ENCODE measurements around the gene SLC6A3. TPM values are rescaled to one million over a fixed set of nuclear protein-coding genes. Genes with fewer than 3 reads are reported as not detected.
A peak's percentile ranks its signal among the peaks of the same experiment; 100 is the strongest.

The SLC6A3 gene
- total RNA-seq, 2 donors from 2014 or later: not detected

DNA sequence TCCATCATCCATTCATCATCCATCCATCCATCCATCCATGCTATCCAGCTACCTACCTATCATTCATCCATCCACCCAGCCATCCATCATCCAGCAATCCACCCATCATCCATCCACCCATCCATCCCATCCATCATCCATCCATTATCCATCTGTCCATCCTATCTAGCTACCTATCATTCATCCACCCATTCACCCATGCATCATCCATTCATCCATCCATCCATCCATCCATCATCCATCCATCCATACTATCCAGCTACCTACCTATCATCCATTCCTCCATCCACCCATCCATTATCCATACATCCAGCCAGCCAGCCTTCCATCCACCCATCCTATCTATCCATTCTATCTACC lies 26.3 kb downstream of the SLC6A3 start:
- no peak overlapping the region for H3K27ac Mint-ChIP-seq
- peaks cover 4% of the 10 kb centered on the region for H3K9me3 Mint-ChIP-seq
- no peak overlapping the region for H3K4me3 Mint-ChIP-seq
- H3K4me1 Mint-ChIP-seq: no peaks in the 10 kb centered on the region
- no peaks in the 10 kb centered on the region for H3K27me3 Mint-ChIP-seq
- ATAC-seq (replicated peaks): no peak
- no peaks in the 10 kb centered on the region for H3K36me3 Mint-ChIP-seq (ENCODE audit: low read depth)

- no peak overlapping the region for H3K4me3 Mint-ChIP-seq
These were observed 26.9 kb downstream of the SLC6A3 start for GRCh38 chr5:1418238-1418920.

GRCh38 chr5:1417586-1418225 lies 27.5 kb downstream of the SLC6A3 start:
- Mint-ChIP-seq H3K4me1 (no peaks in the 10 kb centered on the region), H3K27ac (no peak overlapping the region), H3K27me3 (no peaks in the 10 kb centered on the region), H3K9me3 (peaks cover 4% of the 10 kb centered on the region), H3K36me3 (ENCODE audit: low read depth) (no peaks in the 10 kb centered on the region), H3K4me3 (no peak overlapping the region)
- no peak for ATAC-seq (replicated peaks)

More at GRCh38 chr5:1418238-1418920, 26.9 kb downstream of the SLC6A3 start:
- Mint-ChIP-seq H3K27me3 (no peaks in the 10 kb centered on the region), H3K4me1 (no peaks in the 10 kb centered on the region), H3K36me3 (ENCODE audit: low read depth) (no peaks in the 10 kb centered on the region), H3K27ac (no peak overlapping the region), H3K9me3 (peaks cover 4% of the 10 kb centered on the region)
- ATAC-seq (replicated peaks): no peak

GRCh38 chr5:1416856-1417469 lies 28.3 kb downstream of the SLC6A3 start:
- Mint-ChIP-seq H3K27me3 (peaks cover 2% of the 10 kb centered on the region), H3K4me1 (no peaks in the 10 kb centered on the region), H3K4me3 (no peak overlapping the region), H3K27ac (no peak overlapping the region), H3K36me3 (ENCODE audit: low read depth) (no peaks in the 10 kb centered on the region), H3K9me3 (peaks cover 4% of the 10 kb centered on the region)
- ATAC-seq (replicated peaks): no peak

DNA sequence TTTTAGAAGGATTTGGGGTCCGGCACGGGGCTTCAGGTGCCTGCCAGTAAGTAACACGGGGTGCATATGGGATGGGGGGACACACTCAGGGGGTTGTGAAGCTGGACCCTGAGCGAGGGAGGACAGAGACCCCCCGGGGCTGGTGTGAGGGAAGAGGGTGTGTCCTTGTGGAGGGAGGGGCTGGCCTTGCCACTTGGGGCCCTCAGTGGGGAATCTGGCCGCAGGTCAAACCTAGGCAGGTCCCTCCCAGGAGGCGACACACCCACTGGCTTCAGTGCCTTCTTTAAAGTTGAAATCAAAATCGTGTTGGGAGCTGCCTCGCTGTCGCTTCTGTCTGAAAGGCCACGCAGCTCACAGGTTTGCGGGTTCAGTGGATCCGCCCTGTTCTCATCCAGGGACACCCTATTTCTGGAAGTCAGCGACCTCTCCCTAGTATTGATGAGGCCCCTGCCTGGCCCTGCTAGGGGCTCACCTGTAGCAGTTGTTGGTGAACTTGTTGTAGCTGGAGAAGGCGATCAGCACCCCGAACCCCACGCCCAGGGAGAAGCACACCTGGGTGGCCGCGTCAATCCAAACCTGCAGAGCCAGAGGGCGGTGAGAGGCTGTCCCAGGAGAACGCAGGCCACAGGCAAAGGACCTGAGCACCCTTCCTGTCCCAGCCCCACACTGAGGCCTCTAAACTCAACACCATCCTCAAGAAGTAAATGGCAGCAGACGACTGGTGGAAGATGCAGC lies 29.4 kb downstream of the SLC6A3 start:
- ATAC-seq (replicated peaks): no peak
- H3K9me3 Mint-ChIP-seq: peaks cover 4% of the 10 kb centered on the region
- H3K4me3 Mint-ChIP-seq: no peak overlapping the region
- peaks cover 8% of the 10 kb centered on the region for H3K27me3 Mint-ChIP-seq
- no peaks in the 10 kb centered on the region for H3K36me3 Mint-ChIP-seq (ENCODE audit: low read depth)
- H3K4me1 Mint-ChIP-seq: no peaks in the 10 kb centered on the region
- H3K27ac Mint-ChIP-seq: no peak overlapping the region

- ATAC-seq (replicated peaks): no peak
- Mint-ChIP-seq H3K27me3 (peaks cover 12% of the 10 kb centered on the region), H3K4me3 (no peak overlapping the region), H3K9me3 (peaks cover 4% of the 10 kb centered on the region), H3K36me3 (ENCODE audit: low read depth) (no peaks in the 10 kb centered on the region), H3K4me1 (no peaks in the 10 kb centered on the region), H3K27ac (no peak overlapping the region)
These were observed 30.2 kb downstream of the SLC6A3 start for GRCh38 chr5:1415059-1415425.

DNA sequence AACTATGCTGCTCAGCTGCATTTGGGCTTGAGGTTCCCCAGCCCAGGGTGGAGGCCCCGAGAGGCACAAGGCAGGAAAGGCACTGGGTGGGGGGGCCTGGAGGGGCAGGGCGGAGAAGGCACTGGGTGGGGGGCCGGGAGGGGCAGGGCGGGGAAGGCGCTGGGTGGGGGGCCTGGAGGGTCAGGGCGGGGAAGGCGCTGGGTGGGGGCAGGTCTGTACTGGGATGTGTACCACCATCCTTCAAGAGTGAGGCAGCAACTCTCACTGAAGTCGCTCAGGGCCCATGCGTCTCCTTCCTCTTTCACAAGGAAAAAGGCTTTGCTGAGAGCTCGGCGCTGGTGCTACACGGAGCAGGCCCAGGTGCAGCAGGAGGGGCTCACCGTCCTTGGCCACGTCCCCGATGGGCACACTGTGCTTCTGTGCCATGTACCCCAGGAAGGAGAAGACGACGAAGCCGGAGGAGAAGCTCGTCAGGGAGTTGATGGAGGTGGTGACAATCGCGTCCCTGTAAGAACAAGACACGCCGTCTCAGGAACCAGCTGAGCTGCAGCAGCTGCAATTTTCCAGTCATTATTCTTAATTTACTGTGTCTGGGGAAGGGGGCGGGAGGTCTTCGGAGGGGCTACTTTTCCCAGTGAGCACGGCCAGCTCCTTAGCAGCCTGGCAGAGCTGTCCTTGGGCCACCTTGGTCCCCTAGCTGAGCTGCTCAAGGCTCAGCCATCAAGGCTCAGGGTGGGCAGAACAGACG lies 30.8 kb downstream of the SLC6A3 start:
- Mint-ChIP-seq H3K27ac (no peak overlapping the region), H3K36me3 (ENCODE audit: low read depth) (no peaks in the 10 kb centered on the region), H3K4me1 (no peaks in the 10 kb centered on the region), H3K9me3 (peaks cover 4% of the 10 kb centered on the region), H3K27me3 (peaks cover 12% of the 10 kb centered on the region), H3K4me3 (no peak overlapping the region)
- ATAC-seq (replicated peaks): peak; percentile 6

GRCh38 chr5:1413611-1414241 lies 31.5 kb downstream of the SLC6A3 start:
- Mint-ChIP-seq H3K4me1 (no peaks in the 10 kb centered on the region), H3K4me3 (no peak overlapping the region), H3K27me3 (peaks cover 12% of the 10 kb centered on the region), H3K36me3 (ENCODE audit: low read depth) (no peaks in the 10 kb centered on the region), H3K9me3 (peaks cover 4% of the 10 kb centered on the region), H3K27ac (no peak overlapping the region)
- ATAC-seq (replicated peaks): no peak

DNA sequence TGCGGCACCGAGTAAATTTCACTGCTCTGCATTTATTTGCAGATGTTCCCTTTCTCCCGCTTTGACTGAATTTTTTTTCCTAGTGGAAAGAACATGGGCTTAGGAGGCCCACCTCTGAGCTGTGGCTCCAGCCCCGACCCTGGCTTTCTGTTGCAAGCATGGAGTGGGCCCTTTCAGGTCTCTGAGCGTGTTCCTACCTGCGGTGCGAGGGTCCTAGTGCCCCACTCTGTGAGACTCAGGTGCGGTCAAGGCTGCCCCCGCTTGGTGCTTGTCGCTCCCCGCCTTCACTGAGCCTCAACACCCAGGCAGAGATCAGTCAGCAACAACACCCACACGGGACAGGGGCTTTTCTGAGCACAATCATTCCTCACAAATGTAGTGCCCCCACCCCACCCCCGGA lies 32.0 kb downstream of the SLC6A3 start:
- Mint-ChIP-seq H3K27ac (no peak overlapping the region), H3K9me3 (peaks cover 2% of the 10 kb centered on the region), H3K27me3 (peaks cover 12% of the 10 kb centered on the region), H3K4me1 (no peaks in the 10 kb centered on the region), H3K4me3 (no peak overlapping the region), H3K36me3 (ENCODE audit: low read depth) (no peaks in the 10 kb centered on the region)
- ATAC-seq (replicated peaks): no peak

DNA sequence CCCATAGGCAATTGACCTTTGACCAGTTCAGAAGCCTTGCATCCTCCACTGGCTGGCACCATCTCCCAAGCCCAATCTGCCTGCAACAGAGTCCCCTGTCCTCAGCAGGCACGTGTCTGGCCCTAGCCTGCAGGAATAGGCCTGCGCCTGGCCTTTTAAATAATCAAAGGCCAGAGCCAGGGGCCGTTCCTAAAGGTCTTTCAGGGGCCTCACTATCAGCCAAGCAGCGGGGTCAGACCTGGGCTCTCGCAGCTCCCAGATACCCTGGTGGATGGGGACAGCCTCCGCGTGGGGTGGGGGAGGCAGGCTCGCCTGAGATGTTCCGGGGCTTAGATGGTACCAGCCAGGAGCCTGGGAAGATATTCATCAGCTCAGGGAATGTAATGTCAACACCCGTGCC lies 32.6 kb downstream of the SLC6A3 start:
- H3K27me3 Mint-ChIP-seq: peaks cover 12% of the 10 kb centered on the region
- H3K4me1 Mint-ChIP-seq: no peaks in the 10 kb centered on the region
- H3K9me3 Mint-ChIP-seq: no peaks in the 10 kb centered on the region
- no peak for ATAC-seq (replicated peaks)
- H3K27ac Mint-ChIP-seq: no peak overlapping the region
- no peaks in the 10 kb centered on the region for H3K36me3 Mint-ChIP-seq (ENCODE audit: low read depth)
- H3K4me3 Mint-ChIP-seq: no peak overlapping the region

DNA sequence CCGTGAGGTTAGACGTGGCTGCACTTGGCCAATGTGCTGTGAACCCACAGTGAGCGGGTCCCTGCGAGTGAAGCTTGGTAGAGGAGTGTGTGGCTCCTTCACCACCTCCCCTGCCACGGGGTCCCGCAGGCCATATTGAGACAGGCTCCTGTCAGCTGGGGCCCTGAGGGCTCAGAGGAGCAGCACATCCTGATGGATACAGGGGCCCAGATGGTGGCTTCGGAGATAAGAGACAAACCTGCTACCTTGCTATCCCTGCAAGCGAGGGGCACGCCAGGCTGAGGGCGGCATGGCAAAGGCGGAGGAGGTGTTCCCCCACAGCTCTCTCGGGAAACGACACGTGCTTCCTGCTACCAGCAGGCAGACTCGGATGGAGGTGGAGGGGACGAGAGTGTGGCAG lies 33.1 kb downstream of the SLC6A3 start:
- Mint-ChIP-seq H3K27ac (no peak overlapping the region), H3K27me3 (peaks cover 15% of the 10 kb centered on the region)
- no peak for ATAC-seq (replicated peaks)

GRCh38 chr5:1411099-1411498 lies 34.1 kb downstream of the SLC6A3 start:
- peaks cover 19% of the 10 kb centered on the region for H3K27me3 Mint-ChIP-seq

More for the DNA sequence above, 33.1 kb downstream of the SLC6A3 start:
- Mint-ChIP-seq H3K36me3 (ENCODE audit: low read depth) (no peaks in the 10 kb centered on the region), H3K9me3 (no peaks in the 10 kb centered on the region), H3K4me1 (no peaks in the 10 kb centered on the region), H3K4me3 (no peak overlapping the region)

GRCh38 chr5:1410156-1411014 lies 34.9 kb downstream of the SLC6A3 start:
- Mint-ChIP-seq H3K9me3 (no peaks in the 10 kb centered on the region), H3K27me3 (peaks cover 19% of the 10 kb centered on the region), H3K4me1 (no peaks in the 10 kb centered on the region), H3K27ac (no peak overlapping the region), H3K4me3 (no peak overlapping the region), H3K36me3 (ENCODE audit: low read depth) (no peaks in the 10 kb centered on the region)
- ATAC-seq (replicated peaks): no peak

More at GRCh38 chr5:1411099-1411498, 34.1 kb downstream of the SLC6A3 start:
- H3K36me3 Mint-ChIP-seq (ENCODE audit: low read depth): no peaks in the 10 kb centered on the region
- no peak overlapping the region for H3K4me3 Mint-ChIP-seq
- no peaks in the 10 kb centered on the region for H3K4me1 Mint-ChIP-seq
- H3K27ac Mint-ChIP-seq: no peak overlapping the region
- H3K9me3 Mint-ChIP-seq: no peaks in the 10 kb centered on the region
- no peak for ATAC-seq (replicated peaks)
